ENCODE data around the gene OR52E4. TPM values are rescaled to one million over a fixed set of nuclear protein-coding genes. Genes with fewer than 3 reads are reported as not detected.

The OR52E4 gene
- total RNA-seq, 1 experiment from 2014 or later: not detected

DNA sequence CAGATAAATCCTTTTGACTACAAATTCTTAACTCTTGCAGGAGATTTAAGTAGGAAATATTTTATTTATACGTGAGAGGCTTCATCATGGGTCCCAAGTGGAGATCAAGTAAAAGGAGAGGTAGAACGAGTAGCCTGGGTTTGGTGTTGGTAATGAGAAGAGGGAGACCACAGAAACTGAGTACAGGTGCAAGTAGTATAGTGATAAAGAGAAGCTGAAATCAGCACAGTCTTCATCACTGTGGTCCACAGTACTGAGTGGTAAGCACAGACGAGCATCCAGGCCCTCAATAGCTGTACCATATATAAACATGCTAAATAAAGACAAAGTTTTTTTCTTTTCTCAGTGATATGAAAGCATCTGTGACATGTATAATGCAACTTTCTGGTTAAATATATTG, 6.7 kb downstream of the OR52E4 start:
- H3K27ac Mint-ChIP-seq (ENCODE audit: unreplicated experiment): no peak overlapping the region
- DNase-seq: no peak
- TF ChIP-seq, protein P1, sequence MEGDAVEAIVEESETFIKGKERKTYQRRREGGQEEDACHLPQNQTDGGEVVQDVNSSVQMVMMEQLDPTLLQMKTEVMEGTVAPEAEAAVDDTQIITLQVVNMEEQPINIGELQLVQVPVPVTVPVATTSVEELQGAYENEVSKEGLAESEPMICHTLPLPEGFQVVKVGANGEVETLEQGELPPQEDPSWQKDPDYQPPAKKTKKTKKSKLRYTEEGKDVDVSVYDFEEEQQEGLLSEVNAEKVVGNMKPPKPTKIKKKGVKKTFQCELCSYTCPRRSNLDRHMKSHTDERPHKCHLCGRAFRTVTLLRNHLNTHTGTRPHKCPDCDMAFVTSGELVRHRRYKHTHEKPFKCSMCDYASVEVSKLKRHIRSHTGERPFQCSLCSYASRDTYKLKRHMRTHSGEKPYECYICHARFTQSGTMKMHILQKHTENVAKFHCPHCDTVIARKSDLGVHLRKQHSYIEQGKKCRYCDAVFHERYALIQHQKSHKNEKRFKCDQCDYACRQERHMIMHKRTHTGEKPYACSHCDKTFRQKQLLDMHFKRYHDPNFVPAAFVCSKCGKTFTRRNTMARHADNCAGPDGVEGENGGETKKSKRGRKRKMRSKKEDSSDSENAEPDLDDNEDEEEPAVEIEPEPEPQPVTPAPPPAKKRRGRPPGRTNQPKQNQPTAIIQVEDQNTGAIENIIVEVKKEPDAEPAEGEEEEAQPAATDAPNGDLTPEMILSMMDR (IDR thresholded peaks at IDR 0.05; ENCODE audit: unreplicated experiment): no peak
- H3K9me3 Mint-ChIP-seq (ENCODE audit: low read depth, unreplicated experiment): no peaks in the 10 kb centered on the region
- no peak overlapping the region for H3K4me3 Mint-ChIP-seq (ENCODE audit: low read depth, unreplicated experiment)
- no peaks in the 10 kb centered on the region for H3K36me3 Mint-ChIP-seq (ENCODE audit: insufficient read depth, unreplicated experiment)
- intact Hi-C loops (cut with micrococcal nuclease; ENCODE audit: unreplicated experiment): no loop called here
- peaks cover 12% of the 10 kb centered on the region for H3K27me3 Mint-ChIP-seq (ENCODE audit: unreplicated experiment)
- no peaks in the 10 kb centered on the region for H3K4me1 Mint-ChIP-seq (ENCODE audit: low read depth, unreplicated experiment)
- no TSS peak for BruUV-seq (replicated peaks)
- CTCF ChIA-PET: no interaction called here

DNA sequence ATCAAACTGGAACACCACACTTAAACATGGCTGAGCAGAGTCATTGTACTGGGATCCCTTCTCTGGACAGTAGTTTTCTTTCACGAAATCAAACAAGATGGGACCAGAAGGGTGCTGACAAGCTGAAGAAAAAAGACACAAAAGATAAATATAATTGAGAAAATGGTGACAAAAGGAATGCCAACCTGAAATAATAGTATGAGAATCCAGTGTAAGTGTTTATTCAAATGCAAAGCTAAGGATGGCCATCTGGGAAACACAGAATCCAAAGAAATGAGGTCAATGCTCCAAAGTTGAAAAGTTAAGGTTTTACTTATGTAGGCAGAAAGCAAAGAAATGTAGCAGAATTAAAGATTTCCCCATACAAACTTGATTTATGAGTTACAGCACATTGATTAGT, 7.2 kb downstream of the OR52E4 start:
- H3K27me3 Mint-ChIP-seq (ENCODE audit: unreplicated experiment): peaks cover 13% of the 10 kb centered on the region
- CTCF ChIA-PET: no interaction called here
- no peaks in the 10 kb centered on the region for H3K36me3 Mint-ChIP-seq (ENCODE audit: insufficient read depth, unreplicated experiment)
- no TSS peak for BruUV-seq (replicated peaks)
- no peak overlapping the region for H3K27ac Mint-ChIP-seq (ENCODE audit: unreplicated experiment)
- H3K9me3 Mint-ChIP-seq (ENCODE audit: low read depth, unreplicated experiment): no peaks in the 10 kb centered on the region
- DNase-seq: no peak
- no peak overlapping the region for H3K4me3 Mint-ChIP-seq (ENCODE audit: low read depth, unreplicated experiment)
- TF ChIP-seq, protein P1 (IDR thresholded peaks at IDR 0.05; ENCODE audit: unreplicated experiment): no peak
- intact Hi-C loops (cut with micrococcal nuclease; ENCODE audit: unreplicated experiment): no loop called here
- H3K4me1 Mint-ChIP-seq (ENCODE audit: low read depth, unreplicated experiment): no peaks in the 10 kb centered on the region

DNA sequence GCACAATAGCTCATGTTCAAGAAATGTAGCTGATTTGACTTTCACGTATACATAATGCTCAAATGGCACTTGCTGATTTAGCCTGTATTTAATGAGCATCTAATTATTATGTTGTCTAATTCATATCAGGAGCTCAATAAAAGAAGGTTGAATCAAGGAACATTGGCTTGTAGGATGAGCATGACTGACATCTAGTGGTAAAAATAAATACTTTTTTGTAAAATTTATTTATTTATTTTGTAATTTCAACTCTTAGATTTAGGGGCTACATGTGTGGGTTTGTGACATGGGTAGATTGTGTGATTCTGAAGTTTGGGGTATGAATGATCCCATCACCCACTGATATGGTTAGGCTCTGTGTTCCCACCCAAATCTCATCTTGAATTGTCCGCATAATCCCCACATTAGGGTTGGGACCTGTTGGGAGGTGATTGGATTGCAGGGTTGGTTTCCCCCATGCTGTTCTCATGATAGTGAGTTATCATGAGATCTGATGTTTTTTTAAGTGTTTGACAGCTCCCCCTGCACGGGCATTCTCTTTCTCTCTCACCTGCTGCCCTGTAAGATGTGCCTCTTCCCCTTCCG, 10.9 kb downstream of the OR52E4 start:
- no peaks in the 10 kb centered on the region for H3K36me3 Mint-ChIP-seq (ENCODE audit: insufficient read depth, unreplicated experiment)
- H3K27ac Mint-ChIP-seq (ENCODE audit: unreplicated experiment): no peak overlapping the region
- TF ChIP-seq, protein P1 (IDR thresholded peaks at IDR 0.05; ENCODE audit: unreplicated experiment): no peak
- CTCF ChIA-PET: interaction anchor here (0.6 to 1.0 kb wide), 3 partner anchors 82 to 471 kb away, joined by 3 to 6 read pairs (median 4); partner anchors contain the start of genes OR52N2 and TRIM5
- H3K4me3 Mint-ChIP-seq (ENCODE audit: low read depth, unreplicated experiment): no peak overlapping the region
- no peaks in the 10 kb centered on the region for H3K9me3 Mint-ChIP-seq (ENCODE audit: low read depth, unreplicated experiment)
- BruUV-seq (replicated peaks): no TSS peak
- DNase-seq: no peak
- intact Hi-C loops (cut with micrococcal nuclease; ENCODE audit: unreplicated experiment): loop anchor here (5.0 to 10.0 kb wide), 5 partner anchors 289 to 769 kb away; partner anchors contain the start of gene OR51V1
- H3K27me3 Mint-ChIP-seq (ENCODE audit: unreplicated experiment): peaks cover 31% of the 10 kb centered on the region
- no peaks in the 10 kb centered on the region for H3K4me1 Mint-ChIP-seq (ENCODE audit: low read depth, unreplicated experiment)

DNA sequence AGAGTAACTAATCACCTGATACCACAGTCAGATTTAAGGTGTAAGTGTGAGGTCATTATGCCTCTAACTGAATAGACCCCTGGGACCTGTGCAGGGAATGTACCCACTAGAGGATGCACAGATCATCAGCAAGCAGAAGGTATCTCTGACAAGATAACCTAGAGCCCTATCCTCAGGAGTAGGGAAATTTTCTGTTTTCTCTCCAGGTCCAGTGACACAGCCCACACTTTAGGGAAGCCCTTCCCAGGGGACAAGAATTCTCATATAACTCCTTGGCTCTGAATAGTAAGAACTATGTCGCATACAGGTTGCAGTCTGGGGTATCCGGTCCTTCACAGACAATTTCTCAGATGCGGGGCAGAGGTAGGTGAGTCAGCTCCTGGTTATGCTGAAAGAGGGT, 12.5 kb downstream of the OR52E4 start, which contains the start of gene OR52E5:
OR52E5 (plus strand) TSS at position 301 of the 400 bp plus-strand sequence. CDS start 7,569 bp downstream, outside the sequence.
- intact Hi-C loops (cut with micrococcal nuclease; ENCODE audit: unreplicated experiment): loop anchor here (5.0 to 10.0 kb wide), 5 partner anchors 291 to 771 kb away; partner anchors contain the start of gene OR51V1
- CTCF ChIA-PET: no interaction called here
- H3K4me3 Mint-ChIP-seq (ENCODE audit: low read depth, unreplicated experiment): no peak within 1 kb of the TSS

More for the DNA sequence above, 12.5 kb downstream of the OR52E4 start, which contains the start of gene OR52E5:
- no peak for DNase-seq
- H3K27me3 Mint-ChIP-seq (ENCODE audit: unreplicated experiment): peaks cover 21% of the 10 kb centered on the region
- H3K36me3 Mint-ChIP-seq (ENCODE audit: insufficient read depth, unreplicated experiment): no peaks in the 10 kb centered on the region
- no peaks in the 10 kb centered on the region for H3K9me3 Mint-ChIP-seq (ENCODE audit: low read depth, unreplicated experiment)
- H3K27ac Mint-ChIP-seq (ENCODE audit: unreplicated experiment): no peak within 1 kb of the TSS
- H3K4me1 Mint-ChIP-seq (ENCODE audit: low read depth, unreplicated experiment): no peaks in the 10 kb centered on the region
- no TSS peak for BruUV-seq (replicated peaks)
- TF ChIP-seq, protein P1 (IDR thresholded peaks at IDR 0.05; ENCODE audit: unreplicated experiment): no peak

Data from Calu3 (cell line).